ENCODE data around the gene STXBP4.

GRCh38 chr17:55023626-55024025 lies 55.1 kb downstream of the STXBP4 start:
- TF ChIP-seq CTCF (IDR thresholded peaks at IDR 0.05) = no peak
- no peak for TF ChIP-seq TCF7 (CRISPR knock-in tag; IDR thresholded peaks at IDR 0.05; ENCODE audit: low read depth)
- no peak for TF ChIP-seq CREB1 (CRISPR knock-in tag; IDR thresholded peaks at IDR 0.05)
- no peak for TF ChIP-seq ZNF281 (CRISPR knock-in tag; IDR thresholded peaks at IDR 0.05)
- TF ChIP-seq RELA (CRISPR knock-in tag; IDR thresholded peaks at IDR 0.05; ENCODE audit: borderline replicate concordance) = no peak
- no peak for TF ChIP-seq SP1 (CRISPR knock-in tag; conservative IDR thresholded peaks at IDR 0.05)
- TF ChIP-seq ATF3 (CRISPR knock-in tag; conservative IDR thresholded peaks at IDR 0.05) = no peak
- TF ChIP-seq FOXK1 (CRISPR knock-in tag; IDR thresholded peaks at IDR 0.05) = no peak

All from WTC11 (cell line).